ENCODE data around the gene ADRA2B. TPM values are rescaled to one million over a fixed set of nuclear protein-coding genes. Genes with fewer than 3 reads are reported as not detected.
A peak's percentile ranks its signal among the peaks of the same experiment; 100 is the strongest.

Gene ADRA2B
- total RNA-seq, 1 donor = under 0.01 TPM

GRCh38 chr2:96139181-96139758, 22.9 kb upstream of the ADRA2B start:
- Histone ChIP-seq H2AFZ (ENCODE audit: low read length) (no peak overlapping the region), H3K27me3 (ENCODE audit: insufficient read depth, low read length) (peaks cover 5% of the 10 kb centered on the region), H3K4me3 (ENCODE audit: insufficient read depth, low read length) (no peak overlapping the region), H3K9me3 (ENCODE audit: low read depth, low read length) (no peaks in the 10 kb centered on the region), H3K79me2 (ENCODE audit: insufficient read depth, low read length) (peaks cover 1% of the 10 kb centered on the region), H3K4me2 (ENCODE audit: insufficient read depth, low read length) (no peak overlapping the region), H3K36me3 (ENCODE audit: insufficient read depth, low read length) (no peaks in the 10 kb centered on the region), H3K27ac (ENCODE audit: low read depth, low read length) (no peak overlapping the region), H4K20me1 (ENCODE audit: insufficient read depth, low read length) (peaks cover 5% of the 10 kb centered on the region), H3K4me1 (ENCODE audit: insufficient read depth, low read length) (peaks cover 3% of the 10 kb centered on the region)
- TF ChIP-seq CTCF (IDR thresholded peaks at IDR 0.05; ENCODE audit: extremely low read depth, low read depth, low read length) = no peak
- peak; percentile 54 for DNase-seq (ENCODE audit: insufficient read length, low spot score, missing footprints)

DNA sequence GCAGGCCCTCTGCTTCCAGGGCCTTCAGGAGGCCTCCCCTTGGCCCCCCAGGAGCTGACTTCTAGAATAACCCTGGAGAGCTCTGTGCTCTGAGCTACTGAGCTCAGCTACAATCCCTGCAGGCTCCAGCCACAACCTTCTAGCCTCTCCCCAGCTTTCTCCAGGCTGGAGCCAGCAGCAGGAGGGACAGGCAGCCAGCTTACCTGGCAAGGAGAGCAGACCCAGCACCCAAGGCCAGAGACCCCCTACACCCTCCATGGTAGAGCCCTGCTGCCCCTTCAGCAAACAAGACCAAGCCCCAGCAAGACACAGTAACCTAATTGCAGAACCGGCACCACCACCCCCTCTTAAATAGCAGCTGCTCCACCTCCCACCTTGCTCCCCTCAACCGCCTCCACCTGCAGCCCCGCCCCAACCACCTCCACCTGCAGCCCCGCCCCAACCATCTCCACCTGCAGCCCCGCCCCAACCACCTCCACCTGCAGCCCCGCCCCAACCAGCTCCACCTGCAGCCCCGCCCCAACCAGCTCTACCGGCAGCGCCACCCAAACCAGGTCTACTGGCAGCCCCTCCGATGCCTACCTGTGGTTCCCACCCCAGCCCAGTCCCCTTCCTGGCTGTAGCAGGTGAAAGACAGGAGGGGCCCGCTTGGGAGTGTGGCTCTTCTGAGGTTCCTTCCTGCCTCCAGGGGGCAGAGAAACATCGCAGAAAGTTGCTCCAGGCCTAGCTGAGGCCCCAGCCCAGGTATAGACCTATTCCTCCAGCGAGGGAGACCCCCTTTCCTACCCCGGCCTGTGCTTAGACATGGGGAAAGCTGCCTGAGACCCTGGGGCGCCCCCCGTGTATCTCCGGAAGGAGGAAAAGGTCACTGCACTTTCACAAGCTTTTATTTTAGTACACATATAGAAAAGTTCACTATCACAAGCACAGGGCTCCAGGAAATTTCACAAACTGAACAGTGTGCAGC, 22.1 kb upstream of the ADRA2B start, which contains the start of gene ASTL:
Gene ASTL (minus strand): TSS at position 324 of the 967 bp plus-strand sequence. CDS start 66 bp downstream, at position 258.
- Histone ChIP-seq H3K4me3 (ENCODE audit: insufficient read depth, low read length) (no peak within 1 kb of the TSS), H3K27me3 (ENCODE audit: insufficient read depth, low read length) (peaks cover 5% of the 10 kb centered on the region), H3K27ac (ENCODE audit: low read depth, low read length) (no peak within 1 kb of the TSS), H3K36me3 (ENCODE audit: insufficient read depth, low read length) (no peaks in the 10 kb centered on the region), H3K4me2 (ENCODE audit: insufficient read depth, low read length) (no peak within 1 kb of the TSS), H4K20me1 (ENCODE audit: insufficient read depth, low read length) (peaks cover 2% of the 10 kb centered on the region), H2AFZ (ENCODE audit: low read length) (no peak within 1 kb of the TSS), H3K79me2 (ENCODE audit: insufficient read depth, low read length) (no peaks in the 10 kb centered on the region), H3K9me3 (ENCODE audit: low read depth, low read length) (no peaks in the 10 kb centered on the region), H3K4me1 (ENCODE audit: insufficient read depth, low read length) (no peaks in the 10 kb centered on the region)
- DNase-seq (ENCODE audit: insufficient read length, low spot score, missing footprints) = peak; percentile 96
- TF ChIP-seq CTCF (IDR thresholded peaks at IDR 0.05; ENCODE audit: extremely low read depth, low read depth, low read length) = peak; percentile 60

DNA sequence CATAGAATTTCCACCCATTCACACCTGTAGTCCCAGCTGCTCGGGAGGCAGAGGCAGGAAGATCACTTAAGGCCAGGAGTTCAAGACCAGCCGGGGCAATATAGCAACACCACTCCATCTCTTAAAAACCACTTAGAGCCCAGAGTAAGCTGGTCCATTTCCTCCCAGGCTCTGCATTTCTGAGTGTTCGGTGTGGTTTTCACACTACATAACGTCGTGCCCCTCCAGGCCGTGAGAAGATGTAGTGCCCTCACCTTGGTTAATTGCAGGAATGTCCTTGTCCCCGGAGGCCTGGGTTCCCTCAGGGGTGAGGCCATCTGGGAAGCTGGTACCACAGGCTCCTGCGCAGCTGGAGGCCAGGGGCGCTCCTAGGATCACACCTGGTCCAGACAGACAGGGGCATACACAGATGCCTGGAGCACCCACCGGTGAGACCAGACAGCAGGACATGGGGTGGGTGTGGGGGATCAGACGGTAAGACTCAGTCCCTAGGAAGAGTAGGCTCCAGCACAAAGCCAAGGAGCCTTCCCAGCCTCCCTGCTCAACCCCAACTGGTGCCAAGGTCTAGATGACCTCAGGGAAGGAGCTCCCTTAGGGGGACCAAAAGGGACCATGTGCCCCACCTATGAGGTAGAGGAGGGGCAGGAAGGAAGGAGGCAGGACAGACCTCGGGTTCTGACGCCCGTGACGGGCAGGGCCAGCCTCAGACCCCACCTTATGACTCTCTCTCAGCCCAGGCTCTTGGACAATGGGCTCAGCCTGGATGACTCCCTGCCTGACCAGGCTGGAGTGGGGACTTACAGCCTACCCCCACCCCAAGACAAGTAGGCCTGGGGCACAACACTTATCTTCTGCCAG, 21.2 kb upstream of the ADRA2B start:
- H3K4me1 ChIP-seq (ENCODE audit: insufficient read depth, low read length) = no peaks in the 10 kb centered on the region
- DNase-seq (ENCODE audit: insufficient read length, low spot score, missing footprints) = peak; percentile 79
- no peak overlapping the region for H3K4me2 ChIP-seq (ENCODE audit: insufficient read depth, low read length)
- no peak overlapping the region for H2AFZ ChIP-seq (ENCODE audit: low read length)
- no peaks in the 10 kb centered on the region for H3K79me2 ChIP-seq (ENCODE audit: insufficient read depth, low read length)
- H3K27ac ChIP-seq (ENCODE audit: low read depth, low read length) = no peak overlapping the region
- H3K9me3 ChIP-seq (ENCODE audit: low read depth, low read length) = no peaks in the 10 kb centered on the region
- no peak overlapping the region for H3K4me3 ChIP-seq (ENCODE audit: insufficient read depth, low read length)
- peaks cover 9% of the 10 kb centered on the region for H3K27me3 ChIP-seq (ENCODE audit: insufficient read depth, low read length)
- H4K20me1 ChIP-seq (ENCODE audit: insufficient read depth, low read length) = peaks cover 2% of the 10 kb centered on the region
- H3K36me3 ChIP-seq (ENCODE audit: insufficient read depth, low read length) = no peaks in the 10 kb centered on the region
- no peak for TF ChIP-seq CTCF (IDR thresholded peaks at IDR 0.05; ENCODE audit: extremely low read depth, low read depth, low read length)

All from osteoblast (primary cell).